Activated effector memory CD4-positive, alpha-beta T cell treated with Interleukin-2 at 50 U/mL for 16 hours (primary cell): Measurements from ENCODE around the gene RAB40A.
"Not testable (repeated sequence)": the region's sequence is repeated elsewhere in the genome, so short reads cannot be mapped to it uniquely, and the experiment has no call there.

Source experiments
- DNase-seq: peaks from one replicate; pipeline ENCODE4 v3.0.0-alpha.2; 2020

Gene RAB40A

DNA sequence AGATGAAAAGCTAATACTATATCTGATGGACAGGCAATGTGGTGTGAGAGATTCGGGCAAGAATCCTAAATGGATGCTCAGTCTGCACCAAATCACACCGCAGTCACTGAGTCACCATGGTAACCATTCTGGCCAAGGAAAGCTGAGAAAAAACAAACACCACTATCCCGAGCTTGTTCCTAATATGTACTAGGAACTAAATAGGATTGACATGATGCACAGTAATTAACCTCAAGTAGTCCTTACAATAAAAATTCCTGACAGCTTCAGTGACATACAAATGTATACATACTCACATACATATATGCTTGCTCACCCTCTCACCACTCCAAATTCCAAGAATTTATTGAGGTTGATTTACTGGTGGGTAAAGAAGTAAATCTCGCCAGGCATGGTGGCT, 1.1 kb upstream of the RAB40A start:
- DNase-seq = no peak

DNA sequence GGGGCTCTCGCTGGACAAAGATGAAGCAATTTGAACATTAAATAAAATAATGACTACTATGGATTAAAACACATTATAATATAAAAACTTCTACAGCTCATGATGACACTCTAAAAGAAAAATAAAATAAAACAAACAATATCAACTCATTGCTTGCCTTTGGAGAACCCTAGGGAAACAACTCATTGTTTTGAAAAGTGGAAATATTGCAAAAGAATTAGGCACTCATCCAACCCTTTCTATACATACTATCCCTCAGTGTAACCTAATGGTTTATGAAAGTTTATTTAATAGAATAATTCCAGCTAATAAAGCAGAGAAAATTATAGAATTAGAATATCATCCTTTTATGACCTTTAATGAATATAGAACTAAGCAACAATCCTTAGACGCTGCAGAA, 718 bp downstream of the RAB40A start:
- no peak for DNase-seq

DNA sequence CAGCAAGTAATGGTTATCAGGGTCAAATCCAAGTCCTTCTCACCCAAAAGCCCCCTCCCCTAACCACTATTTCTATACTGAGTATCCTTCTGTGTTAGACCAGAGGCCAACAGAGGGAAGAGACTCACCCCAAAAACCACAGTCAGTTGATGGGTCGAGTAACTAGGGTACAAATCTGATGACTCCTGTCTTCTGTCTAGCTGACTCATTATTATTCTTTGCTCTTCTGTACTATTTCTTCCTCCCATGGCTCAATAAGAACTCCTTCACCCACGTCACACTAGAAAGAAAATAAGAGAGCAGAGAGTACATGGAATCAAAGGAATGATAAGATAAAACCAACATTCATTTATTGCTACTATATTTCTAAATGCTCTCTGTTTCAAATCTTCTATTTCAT, 2.0 kb downstream of the RAB40A start:
- no peak for DNase-seq

DNA sequence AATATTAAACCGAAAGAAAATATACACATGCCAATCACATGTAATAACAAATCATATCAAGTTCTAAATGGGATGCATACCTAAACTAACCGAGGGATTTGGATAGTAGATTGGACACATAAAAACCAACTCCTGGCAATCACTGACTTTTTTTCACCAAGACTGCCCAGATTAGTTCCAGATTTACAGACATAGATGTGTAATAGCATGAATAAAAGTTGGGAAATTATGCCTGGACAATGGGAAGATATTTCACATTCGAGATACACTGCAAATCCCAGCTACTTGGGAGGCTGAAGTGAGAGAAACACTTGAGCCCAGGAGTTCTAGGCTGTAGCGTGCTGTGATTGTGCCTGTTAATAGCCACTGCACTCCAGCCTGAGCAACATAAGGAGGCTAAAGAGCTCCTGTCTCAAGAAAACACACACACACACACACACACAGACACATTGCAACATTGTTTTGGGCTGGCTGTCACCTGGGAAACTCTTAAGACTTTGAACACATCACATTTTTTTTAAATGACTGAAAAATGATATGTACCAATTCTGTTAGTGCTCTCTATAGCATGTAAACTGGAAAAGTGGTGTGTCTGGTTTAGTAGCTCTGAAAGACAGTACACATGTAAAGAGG, 5.7 kb downstream of the RAB40A start:
- no peak for DNase-seq

DNA sequence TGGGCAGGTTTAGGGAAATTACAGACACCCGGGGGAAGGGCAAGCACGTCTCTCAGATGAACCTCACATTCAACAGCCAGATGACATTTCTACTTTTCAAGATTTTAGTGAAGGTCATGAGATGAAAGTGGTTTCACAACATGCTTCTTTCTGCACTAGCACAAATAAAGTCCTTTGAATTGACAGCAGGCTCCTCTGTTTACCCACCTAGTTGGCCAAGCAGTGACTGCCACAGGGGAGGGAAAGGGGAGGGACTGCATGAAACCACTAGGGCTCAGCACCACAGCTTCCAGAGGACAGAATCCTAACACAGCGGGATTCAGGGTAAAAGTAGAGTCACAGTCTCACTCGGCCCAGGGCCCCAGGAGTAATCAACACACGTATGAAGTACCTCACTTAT, 6.2 kb downstream of the RAB40A start:
- DNase-seq = no peak

DNA sequence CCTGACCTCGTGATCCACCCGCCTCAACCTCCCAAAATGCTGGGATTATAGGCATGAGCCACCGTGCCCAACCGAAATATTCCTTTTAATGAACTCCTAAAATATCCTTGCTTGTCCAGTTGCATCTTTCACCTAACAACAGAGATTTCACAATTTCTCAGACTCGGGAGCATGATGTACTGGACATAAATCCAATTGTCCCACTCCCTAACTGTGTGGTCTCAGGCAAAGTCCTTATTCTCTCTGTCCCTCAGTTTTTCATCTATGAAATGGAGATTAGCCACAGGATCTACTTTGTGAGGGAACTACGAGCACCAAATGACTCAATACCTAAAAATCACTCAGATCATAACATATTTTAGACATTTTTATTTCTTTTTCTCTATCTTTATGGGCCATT, 9.3 kb downstream of the RAB40A start:
- DNase-seq = no peak

DNA sequence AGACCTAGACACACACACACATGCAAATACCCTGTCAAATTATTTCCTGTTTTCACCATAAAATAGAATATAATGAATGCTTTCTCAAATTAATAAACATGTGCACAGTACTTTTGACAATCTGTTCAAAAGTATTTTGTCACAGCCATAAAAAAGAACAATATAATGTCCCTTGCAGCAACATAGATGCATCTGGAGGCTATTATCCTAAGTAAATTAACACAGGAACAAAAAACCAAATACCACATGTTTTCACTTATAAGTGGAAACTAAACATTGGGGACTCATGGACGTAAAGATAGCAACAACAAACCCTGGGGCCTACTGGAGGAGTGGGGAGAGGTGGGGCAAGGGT, 15.5 kb downstream of the RAB40A start:
- DNase-seq = no peak

DNA sequence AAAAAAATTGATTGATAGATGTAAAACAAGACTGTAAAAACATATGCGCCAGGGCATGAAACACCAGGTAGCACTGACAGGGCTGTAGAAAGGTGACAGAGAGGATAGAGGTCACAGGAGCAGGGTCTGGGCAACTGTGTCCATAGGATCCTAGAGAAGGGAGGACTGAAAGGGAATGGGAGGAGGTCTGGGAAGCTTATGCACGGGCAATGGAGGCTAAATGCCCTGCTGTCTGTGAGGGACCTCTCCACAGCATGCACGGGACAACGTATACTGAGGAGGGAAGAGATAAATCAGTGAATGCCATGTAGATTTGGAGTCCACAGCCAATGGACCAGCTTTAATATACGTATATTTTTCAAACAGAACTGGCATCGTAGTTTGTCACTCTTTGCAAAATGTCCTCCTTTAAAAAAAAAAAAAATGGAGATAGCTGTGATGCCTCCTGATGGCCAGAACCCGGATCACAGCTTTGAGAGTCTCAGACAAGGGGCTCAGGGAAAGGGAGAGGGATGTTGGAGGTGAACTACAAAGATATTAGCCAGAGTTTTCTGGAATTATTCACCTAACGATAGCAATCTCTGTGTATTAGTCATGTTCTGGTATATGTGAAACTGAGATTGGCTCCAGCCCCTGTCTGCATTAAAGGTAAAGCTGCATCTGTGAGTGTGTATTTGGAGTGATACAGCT, 16.0 kb downstream of the RAB40A start:
- DNase-seq = no peak

DNA sequence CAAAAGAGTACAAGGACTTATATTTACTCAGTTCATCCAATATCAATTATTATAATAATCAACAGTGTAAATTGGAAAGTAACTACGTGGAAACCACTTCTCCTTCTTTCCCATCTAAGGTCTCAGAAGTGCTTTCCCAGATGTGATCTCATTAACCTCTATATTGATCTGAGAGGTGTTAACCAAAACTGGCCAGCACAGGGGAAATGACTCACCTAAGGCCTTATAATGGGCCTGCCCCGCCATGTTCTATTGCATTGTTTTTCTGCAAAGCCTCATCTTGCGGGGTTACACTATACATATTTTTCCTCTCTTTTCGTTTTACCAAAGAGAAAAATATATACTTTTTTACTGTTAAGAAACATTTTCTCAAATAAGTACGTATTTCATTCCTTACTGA, 20.5 kb downstream of the RAB40A start:
- DNase-seq = no peak

DNA sequence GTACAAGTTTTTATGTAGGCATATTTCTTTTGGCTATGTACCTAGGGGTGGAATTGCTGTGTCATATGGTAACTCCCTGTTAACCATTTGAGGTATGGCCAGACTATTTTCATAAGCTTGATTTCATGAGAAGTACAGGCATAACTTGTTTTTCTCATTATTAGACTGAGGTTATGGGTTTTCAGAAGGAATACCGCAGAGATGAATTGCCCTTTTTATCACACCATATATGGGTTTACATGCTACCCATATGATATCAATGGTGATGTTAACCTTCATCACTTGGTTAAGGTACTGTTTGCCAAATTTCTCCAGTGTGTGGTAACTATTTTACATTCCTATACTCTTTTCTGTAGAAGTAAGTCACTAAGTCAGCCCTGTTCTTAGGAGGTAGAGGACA, 23.5 kb downstream of the RAB40A start:
- DNase-seq = no peak

DNA sequence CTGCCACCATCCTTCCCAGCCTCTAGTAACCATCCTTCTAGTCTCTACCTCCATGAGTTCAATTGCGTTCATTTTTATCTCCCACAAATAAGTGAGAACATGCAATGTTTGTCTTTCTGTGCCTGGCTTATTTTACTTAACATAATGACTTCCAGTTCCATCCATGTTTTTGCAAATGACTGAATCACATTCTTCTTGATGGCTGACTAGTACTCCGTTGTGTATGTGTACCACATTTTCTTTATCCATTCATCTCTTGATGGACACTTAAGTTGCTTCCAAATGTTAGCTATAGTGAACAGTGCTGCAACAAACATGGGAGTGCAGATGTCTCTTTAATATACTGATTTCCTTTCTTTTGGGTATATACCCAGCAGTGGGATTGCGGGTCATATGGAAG, 25.7 kb downstream of the RAB40A start:
- not testable (repeated sequence) for DNase-seq

DNA sequence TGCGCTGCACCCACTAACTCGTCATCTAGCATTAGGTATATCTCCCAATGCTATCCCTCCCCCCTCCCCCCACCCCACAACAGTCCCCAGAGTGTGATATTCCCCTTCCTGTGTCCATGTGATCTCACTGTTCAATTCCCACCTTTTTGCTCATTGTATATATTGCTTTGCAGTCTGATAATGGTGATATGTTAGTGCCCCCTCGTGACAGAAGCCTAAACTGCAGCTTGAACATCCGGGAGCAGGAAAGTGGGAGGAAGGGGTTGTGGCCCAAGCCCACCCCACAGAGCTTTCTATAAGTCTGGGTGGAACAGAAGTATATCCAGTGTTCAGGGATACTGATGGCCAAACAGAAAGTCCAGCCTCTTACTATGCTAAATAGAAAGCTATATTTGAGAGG, 29.6 kb downstream of the RAB40A start:
- peak; percentile 15 for DNase-seq

DNA sequence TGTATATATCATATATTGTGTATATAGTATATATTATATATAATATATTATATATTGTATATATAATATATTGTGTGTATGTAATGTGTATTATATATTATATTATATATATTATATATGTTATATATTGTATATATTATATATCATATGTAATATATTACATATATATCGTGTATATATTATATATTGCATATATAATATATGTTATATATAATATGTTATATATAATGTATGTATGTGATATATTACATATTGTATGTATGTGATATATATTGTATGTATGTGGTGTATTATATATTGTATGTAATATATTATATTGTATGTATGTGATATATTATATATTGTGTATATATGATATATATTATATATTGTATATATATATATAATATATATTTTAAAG, 30.5 kb downstream of the RAB40A start:
- no peak for DNase-seq

DNA sequence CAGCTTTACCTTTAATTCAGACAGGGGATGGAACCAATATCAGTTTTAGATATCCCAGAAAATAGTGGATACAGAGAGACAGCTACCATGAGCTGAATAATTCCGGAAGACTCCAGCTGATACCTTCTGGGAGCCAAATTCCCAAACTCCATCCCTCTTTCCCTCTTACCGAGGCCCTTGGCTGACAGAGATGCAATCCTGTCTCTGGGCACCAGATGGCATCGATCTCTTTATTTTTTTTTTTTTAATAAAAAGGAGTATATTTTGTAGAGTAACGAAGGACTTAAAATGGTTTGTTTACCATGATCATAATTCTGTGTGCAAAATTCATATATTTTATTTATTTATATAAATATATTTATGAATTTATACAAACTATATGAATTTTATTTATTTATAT, 31.0 kb downstream of the RAB40A start:
- no peak for DNase-seq

DNA sequence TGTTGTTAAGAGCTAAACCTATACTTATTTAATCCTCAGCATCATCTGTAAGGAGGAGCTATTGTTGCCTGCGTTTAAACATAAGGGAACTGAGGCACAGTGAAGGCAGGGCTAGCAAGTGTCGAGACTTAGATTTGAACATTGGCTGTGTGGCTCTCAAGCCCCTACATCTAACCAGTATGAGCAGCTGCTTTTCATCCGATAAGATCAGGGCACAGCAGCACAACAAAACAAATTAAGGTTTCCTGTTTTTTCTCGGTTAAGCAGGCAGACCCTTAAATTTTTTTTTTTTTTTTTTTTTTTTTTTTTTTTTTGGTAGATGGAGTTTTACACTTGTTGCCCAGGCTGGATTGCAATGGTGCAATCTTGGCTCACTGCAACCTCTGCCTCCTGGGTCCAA, 35.6 kb downstream of the RAB40A start:
- no peak for DNase-seq

DNA sequence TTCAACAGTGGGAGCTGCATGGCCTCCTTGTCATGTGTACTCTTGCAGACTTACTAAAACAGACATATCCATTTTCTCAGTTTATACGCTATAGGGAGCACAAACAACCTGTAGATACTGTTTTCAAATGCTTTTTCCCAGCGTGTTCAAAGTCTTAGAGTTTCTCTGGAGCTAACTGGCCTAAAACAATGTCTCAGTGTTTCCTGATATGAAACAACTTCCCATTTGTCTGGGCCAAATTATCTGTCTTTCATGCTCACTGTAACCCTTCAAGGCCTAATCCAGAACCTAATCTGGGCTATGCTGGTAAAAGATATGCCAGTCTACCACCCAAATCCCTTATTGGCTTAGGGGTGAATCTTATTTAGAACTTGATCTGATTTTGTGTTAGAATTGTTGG, 38.8 kb downstream of the RAB40A start:
- DNase-seq = no peak

DNA sequence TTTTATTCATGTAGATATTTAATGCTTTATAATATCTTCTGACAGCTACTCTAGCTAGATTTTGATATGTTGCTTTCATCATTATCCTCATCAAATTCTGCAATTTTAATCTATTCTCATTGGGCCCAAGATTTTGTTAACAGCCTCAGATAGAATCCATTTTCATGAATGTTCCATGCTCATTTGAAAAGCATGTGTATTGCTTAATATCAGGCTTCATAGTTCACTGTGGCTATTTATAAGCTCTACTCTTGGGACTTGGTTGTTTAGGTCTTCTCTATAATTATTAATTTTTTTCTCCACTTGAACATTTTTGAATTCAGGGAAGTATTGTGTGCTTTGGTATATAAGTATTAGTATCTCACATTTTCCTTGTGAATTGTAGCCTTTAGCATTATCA, 41.8 kb downstream of the RAB40A start:
- no peak for DNase-seq

DNA sequence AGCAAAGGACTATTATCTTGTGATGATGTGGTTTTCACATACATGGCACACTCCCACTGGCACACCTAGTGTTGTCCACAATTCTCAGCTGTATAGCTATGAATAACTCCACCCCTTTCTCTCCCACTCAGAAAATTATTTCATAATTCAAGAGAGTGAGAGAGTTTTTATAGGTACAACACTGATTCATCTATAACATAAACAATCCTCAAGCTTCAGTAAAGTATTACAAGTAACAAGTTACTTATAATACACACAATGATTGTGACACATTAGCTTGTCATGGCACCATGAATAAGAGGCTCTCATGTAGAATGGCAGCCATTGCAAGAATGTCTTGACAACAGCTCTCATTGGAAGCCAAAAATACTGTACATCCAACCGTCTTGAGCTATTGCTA, 43.9 kb downstream of the RAB40A start:
- DNase-seq = no peak

DNA sequence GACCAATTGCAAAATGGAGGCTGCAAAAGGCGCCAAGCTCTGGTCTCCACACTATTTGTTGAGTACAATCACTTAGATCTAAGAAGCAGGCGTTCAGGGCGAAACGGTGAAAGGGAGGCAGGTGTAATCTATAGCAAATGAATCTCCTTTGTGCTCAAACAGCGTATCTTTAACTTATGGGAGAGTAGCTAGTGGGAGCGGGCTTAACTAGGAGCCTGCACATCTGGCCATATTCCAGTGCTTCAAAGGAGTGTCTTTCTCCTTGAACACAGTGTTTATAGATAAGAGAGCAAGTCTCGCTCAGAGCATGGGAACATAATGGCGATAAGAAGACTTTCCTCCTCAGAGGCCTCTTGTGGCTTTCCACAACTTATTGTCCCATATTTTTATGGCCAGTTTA, 49.3 kb downstream of the RAB40A start:
- DNase-seq = not testable (repeated sequence)

DNA sequence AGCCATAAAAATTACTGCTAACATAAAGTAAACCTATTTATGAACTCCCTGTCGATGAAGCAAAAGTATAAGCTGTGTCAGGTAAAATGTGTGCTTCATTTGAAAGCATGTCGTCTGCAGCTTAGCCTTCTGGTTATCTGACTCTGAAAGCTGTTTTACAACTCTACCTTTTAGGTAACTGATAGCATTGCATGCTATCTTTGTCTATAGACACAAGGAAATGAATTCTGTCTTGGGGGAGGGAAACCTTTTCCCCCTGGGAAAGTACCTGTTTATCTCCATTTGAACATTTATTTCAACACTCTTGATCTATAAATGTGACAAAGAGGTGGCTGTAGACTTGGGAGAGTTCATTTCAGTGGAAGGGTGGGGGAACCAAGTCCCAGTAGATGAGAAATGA, 51.4 kb downstream of the RAB40A start:
- DNase-seq = no peak

DNA sequence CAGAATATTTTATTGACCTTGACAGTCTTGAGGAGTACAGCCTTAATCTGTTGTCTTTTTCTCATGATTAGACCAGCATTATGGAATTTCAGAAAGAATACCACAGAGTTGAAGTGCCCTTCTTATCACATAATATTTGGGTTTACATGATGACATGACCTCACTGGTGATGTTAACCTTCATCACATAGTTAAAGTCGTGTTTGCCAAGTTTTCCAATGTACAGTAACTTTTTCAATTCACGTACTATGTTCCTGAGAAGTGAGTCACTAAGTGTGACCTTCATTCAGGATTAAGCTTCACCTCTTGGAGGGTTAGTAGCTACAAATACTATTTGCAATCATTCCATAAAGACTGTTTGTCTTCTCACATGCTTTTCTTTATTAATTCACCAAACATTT, 52.1 kb downstream of the RAB40A start:
- no peak for DNase-seq

DNA sequence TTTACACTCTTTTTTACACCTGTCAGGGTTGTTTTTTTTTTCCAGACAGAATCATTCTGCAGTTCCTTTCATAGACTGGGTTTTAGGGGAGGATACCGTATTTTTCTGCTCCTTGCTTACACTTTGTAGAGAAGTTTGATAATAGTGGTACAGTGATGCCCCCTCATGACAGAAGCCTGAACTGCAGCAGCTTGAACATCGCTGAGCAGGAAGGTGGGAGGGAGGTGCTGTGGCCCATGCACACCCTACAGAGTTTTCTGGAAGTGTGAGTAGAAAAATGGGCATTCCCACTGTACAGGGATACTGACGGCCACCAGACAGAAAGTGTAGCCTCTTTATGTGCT, 54.5 kb downstream of the RAB40A start:
- peak; percentile 65 for DNase-seq

DNA sequence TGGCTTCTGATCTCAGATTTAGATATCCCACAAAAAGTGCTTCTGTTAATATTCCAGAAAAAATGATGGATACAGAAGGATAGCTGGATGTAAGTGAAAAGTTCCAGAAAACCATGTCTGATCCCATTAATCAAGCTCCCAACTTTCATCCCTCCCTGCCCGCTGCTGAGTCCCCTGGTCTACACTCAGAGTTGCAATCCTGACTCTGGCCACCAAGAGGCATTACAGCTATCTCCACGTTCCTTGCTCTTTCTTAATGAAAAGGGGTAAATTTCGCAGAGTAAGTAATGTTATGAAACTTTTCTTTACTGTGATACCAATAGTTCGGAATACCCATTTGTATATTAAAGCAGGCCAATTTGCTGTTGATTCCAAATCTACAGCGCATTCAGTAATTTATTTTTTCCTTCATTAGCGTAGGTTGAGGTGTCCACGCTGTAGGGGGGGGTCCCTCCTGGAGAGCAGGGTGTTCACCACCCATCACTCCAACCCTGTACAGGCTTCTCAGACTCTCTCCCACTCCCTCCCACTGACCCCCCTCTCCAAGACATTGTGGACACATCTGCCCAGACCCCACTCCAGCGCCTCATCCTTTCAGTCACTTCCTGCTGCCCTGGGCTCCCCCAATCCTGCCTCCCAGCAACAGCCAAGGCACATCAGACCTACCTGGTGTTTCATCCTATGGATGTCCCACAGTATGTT, 55.1 kb downstream of the RAB40A start:
- peak; percentile 7 for DNase-seq

DNA sequence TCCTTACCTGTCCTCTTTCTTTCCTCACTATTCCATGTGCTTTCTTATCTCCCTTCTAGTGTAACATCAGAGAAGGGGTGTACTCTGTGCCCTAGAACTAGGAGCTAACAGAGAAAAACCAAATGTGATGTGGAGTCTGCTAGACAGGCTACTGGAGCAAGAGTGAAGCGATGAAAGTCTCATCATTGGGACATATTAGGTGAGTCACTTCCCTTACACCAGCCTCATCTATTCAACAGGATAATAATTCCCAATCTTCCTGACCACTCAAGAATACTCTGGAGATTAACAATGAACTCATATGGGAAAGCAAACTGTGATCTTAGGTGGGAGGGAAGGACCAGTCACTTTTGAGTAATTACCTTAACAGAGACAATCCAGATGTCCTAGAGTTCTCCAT, 58.1 kb downstream of the RAB40A start:
- DNase-seq = no peak
